ENCODE measurements around the gene NRG3.

The NRG3 gene

GRCh38 chr10:82392533-82392932 lies 517.5 kb downstream of the NRG3 start:
- Mint-ChIP-seq H3K9me3 (ENCODE audit: low read depth) (peaks cover 5% of the 10 kb centered on the region), H3K27ac (no peak overlapping the region), H3K36me3 (no peaks in the 10 kb centered on the region), H3K4me3 (no peak overlapping the region), H3K4me1 (ENCODE audit: low read depth) (no peaks in the 10 kb centered on the region), H3K27me3 (no peaks in the 10 kb centered on the region)

- Mint-ChIP-seq H3K27me3 (no peaks in the 10 kb centered on the region), H3K27ac (no peak overlapping the region), H3K4me1 (ENCODE audit: low read depth) (no peaks in the 10 kb centered on the region), H3K9me3 (ENCODE audit: low read depth) (peaks cover 5% of the 10 kb centered on the region), H3K4me3 (no peak overlapping the region), H3K36me3 (no peaks in the 10 kb centered on the region)
Measured at GRCh38 chr10:82394122-82394521, 519.1 kb downstream of the NRG3 start.

- no peaks in the 10 kb centered on the region for H3K27me3 Mint-ChIP-seq
- no peaks in the 10 kb centered on the region for H3K36me3 Mint-ChIP-seq
- H3K27ac Mint-ChIP-seq, result no peak overlapping the region
- H3K4me3 Mint-ChIP-seq, result no peak overlapping the region
- no peaks in the 10 kb centered on the region for H3K4me1 Mint-ChIP-seq (ENCODE audit: low read depth)
- H3K9me3 Mint-ChIP-seq (ENCODE audit: low read depth), result peaks cover 5% of the 10 kb centered on the region
Measured at GRCh38 chr10:82394987-82395386, 520.0 kb downstream of the NRG3 start.

GRCh38 chr10:82396886-82397285 lies 521.9 kb downstream of the NRG3 start:
- H3K36me3 Mint-ChIP-seq, result no peaks in the 10 kb centered on the region
- no peaks in the 10 kb centered on the region for H3K4me1 Mint-ChIP-seq (ENCODE audit: low read depth)
- peaks cover 5% of the 10 kb centered on the region for H3K9me3 Mint-ChIP-seq (ENCODE audit: low read depth)
- no peaks in the 10 kb centered on the region for H3K27me3 Mint-ChIP-seq
- no peak overlapping the region for H3K4me3 Mint-ChIP-seq
- no peak overlapping the region for H3K27ac Mint-ChIP-seq

- no peak overlapping the region for H3K27ac Mint-ChIP-seq
- no peaks in the 10 kb centered on the region for H3K4me1 Mint-ChIP-seq (ENCODE audit: low read depth)
- H3K27me3 Mint-ChIP-seq, result no peaks in the 10 kb centered on the region
- H3K4me3 Mint-ChIP-seq, result no peak overlapping the region
- H3K9me3 Mint-ChIP-seq (ENCODE audit: low read depth), result peaks cover 5% of the 10 kb centered on the region
- H3K36me3 Mint-ChIP-seq, result no peaks in the 10 kb centered on the region
Measured at GRCh38 chr10:82397854-82398253, 522.9 kb downstream of the NRG3 start.

- no peaks in the 10 kb centered on the region for H3K27me3 Mint-ChIP-seq
- no peaks in the 10 kb centered on the region for H3K4me1 Mint-ChIP-seq (ENCODE audit: low read depth)
- H3K27ac Mint-ChIP-seq, result no peak overlapping the region
- H3K36me3 Mint-ChIP-seq, result no peaks in the 10 kb centered on the region
- H3K9me3 Mint-ChIP-seq (ENCODE audit: low read depth), result peaks cover 5% of the 10 kb centered on the region
- H3K4me3 Mint-ChIP-seq, result no peak overlapping the region
Measured at GRCh38 chr10:82399850-82400249, 524.9 kb downstream of the NRG3 start.

- Mint-ChIP-seq H3K9me3 (ENCODE audit: low read depth) (peaks cover 5% of the 10 kb centered on the region), H3K27ac (no peak overlapping the region), H3K27me3 (no peaks in the 10 kb centered on the region), H3K4me3 (no peak overlapping the region), H3K36me3 (no peaks in the 10 kb centered on the region), H3K4me1 (ENCODE audit: low read depth) (no peaks in the 10 kb centered on the region)
Measured at GRCh38 chr10:82400841-82401240, 525.8 kb downstream of the NRG3 start.

GRCh38 chr10:82402906-82403401 lies 528.0 kb downstream of the NRG3 start:
- Mint-ChIP-seq H3K4me3 (no peak overlapping the region), H3K9me3 (ENCODE audit: low read depth) (no peaks in the 10 kb centered on the region), H3K36me3 (no peaks in the 10 kb centered on the region), H3K4me1 (ENCODE audit: low read depth) (no peaks in the 10 kb centered on the region), H3K27me3 (no peaks in the 10 kb centered on the region), H3K27ac (no peak overlapping the region)

GRCh38 chr10:82409671-82410070 lies 534.7 kb downstream of the NRG3 start:
- Mint-ChIP-seq H3K4me1 (ENCODE audit: low read depth) (no peaks in the 10 kb centered on the region), H3K4me3 (no peak overlapping the region), H3K9me3 (ENCODE audit: low read depth) (peaks cover 5% of the 10 kb centered on the region), H3K27me3 (no peaks in the 10 kb centered on the region), H3K36me3 (no peaks in the 10 kb centered on the region), H3K27ac (no peak overlapping the region)

GRCh38 chr10:82411416-82411815 lies 536.4 kb downstream of the NRG3 start:
- Mint-ChIP-seq H3K9me3 (ENCODE audit: low read depth) (peaks cover 5% of the 10 kb centered on the region), H3K27ac (no peak overlapping the region), H3K27me3 (no peaks in the 10 kb centered on the region)

GRCh38 chr10:82420001-82420400 lies 545.0 kb downstream of the NRG3 start:
- Mint-ChIP-seq H3K36me3 (no peaks in the 10 kb centered on the region), H3K9me3 (ENCODE audit: low read depth) (no peaks in the 10 kb centered on the region), H3K27ac (no peak overlapping the region), H3K4me3 (no peak overlapping the region), H3K27me3 (no peaks in the 10 kb centered on the region), H3K4me1 (ENCODE audit: low read depth) (no peaks in the 10 kb centered on the region)

More at GRCh38 chr10:82411416-82411815, 536.4 kb downstream of the NRG3 start:
- Mint-ChIP-seq H3K4me1 (ENCODE audit: low read depth) (no peaks in the 10 kb centered on the region), H3K36me3 (no peaks in the 10 kb centered on the region), H3K4me3 (no peak overlapping the region)

- H3K9me3 Mint-ChIP-seq (ENCODE audit: low read depth), result peaks cover 12% of the 10 kb centered on the region
- H3K4me1 Mint-ChIP-seq (ENCODE audit: low read depth), result no peaks in the 10 kb centered on the region
- H3K4me3 Mint-ChIP-seq, result no peak overlapping the region
- H3K27ac Mint-ChIP-seq, result no peak overlapping the region
- H3K27me3 Mint-ChIP-seq, result no peaks in the 10 kb centered on the region
- H3K36me3 Mint-ChIP-seq, result no peaks in the 10 kb centered on the region
Measured at GRCh38 chr10:82429302-82429701, 554.3 kb downstream of the NRG3 start.

- no peaks in the 10 kb centered on the region for H3K36me3 Mint-ChIP-seq
- no peak overlapping the region for H3K27ac Mint-ChIP-seq
- H3K9me3 Mint-ChIP-seq (ENCODE audit: low read depth), result peaks cover 3% of the 10 kb centered on the region
- no peak overlapping the region for H3K4me3 Mint-ChIP-seq
- no peaks in the 10 kb centered on the region for H3K27me3 Mint-ChIP-seq
- H3K4me1 Mint-ChIP-seq (ENCODE audit: low read depth), result no peaks in the 10 kb centered on the region
Measured at GRCh38 chr10:82438277-82438676, 563.3 kb downstream of the NRG3 start.

- no peaks in the 10 kb centered on the region for H3K36me3 Mint-ChIP-seq
- H3K4me3 Mint-ChIP-seq, result no peak overlapping the region
- H3K9me3 Mint-ChIP-seq (ENCODE audit: low read depth), result peaks cover 3% of the 10 kb centered on the region
- H3K27ac Mint-ChIP-seq, result no peak overlapping the region
- H3K27me3 Mint-ChIP-seq, result no peaks in the 10 kb centered on the region
- H3K4me1 Mint-ChIP-seq (ENCODE audit: low read depth), result no peaks in the 10 kb centered on the region
Measured at GRCh38 chr10:82440775-82441174, 565.8 kb downstream of the NRG3 start.

- H3K4me1 Mint-ChIP-seq (ENCODE audit: low read depth), result no peaks in the 10 kb centered on the region
- H3K9me3 Mint-ChIP-seq (ENCODE audit: low read depth), result peaks cover 14% of the 10 kb centered on the region
- H3K27me3 Mint-ChIP-seq, result no peaks in the 10 kb centered on the region
- H3K4me3 Mint-ChIP-seq, result no peak overlapping the region
- no peaks in the 10 kb centered on the region for H3K36me3 Mint-ChIP-seq
- no peak overlapping the region for H3K27ac Mint-ChIP-seq
Measured at GRCh38 chr10:82452046-82452445, 577.1 kb downstream of the NRG3 start.

- Mint-ChIP-seq H3K9me3 (ENCODE audit: low read depth) (peaks cover 11% of the 10 kb centered on the region), H3K36me3 (no peaks in the 10 kb centered on the region), H3K4me1 (ENCODE audit: low read depth) (no peaks in the 10 kb centered on the region), H3K27ac (no peak overlapping the region), H3K4me3 (no peak overlapping the region), H3K27me3 (no peaks in the 10 kb centered on the region)
Measured at GRCh38 chr10:82452676-82453075, 577.7 kb downstream of the NRG3 start.
